ENCODE measurements around the gene HEPACAM. TPM values are rescaled to one million over a fixed set of nuclear protein-coding genes. Genes with fewer than 3 reads are reported as not detected.

Gene HEPACAM
- total RNA-seq, 1 donor from 2014 or later: 0.37 TPM

GRCh38 chr11:124899383-124900145, 36.3 kb downstream of the HEPACAM start:
- DNase-seq (ENCODE audit: low spot score): peak; percentile 6

- peak; percentile 10 for DNase-seq (ENCODE audit: low spot score)
These were observed 37.1 kb downstream of the HEPACAM start for GRCh38 chr11:124898711-124899110.

GRCh38 chr11:124898263-124898680, 37.6 kb downstream of the HEPACAM start:
- peak; percentile 9 for DNase-seq (ENCODE audit: low spot score)

GRCh38 chr11:124897674-124898262, 38.1 kb downstream of the HEPACAM start, which contains the start of gene ROBO4:
ROBO4 (minus strand) TSS chr11:124897865; CDS start chr11:124897795, 70 bp downstream.
- DNase-seq (ENCODE audit: low spot score): peak; percentile 12

GRCh38 chr11:124896821-124897391, 38.9 kb downstream of the HEPACAM start:
- peak; percentile 9 for DNase-seq (ENCODE audit: low spot score)

GRCh38 chr11:124896071-124896750, 39.6 kb downstream of the HEPACAM start:
- DNase-seq (ENCODE audit: low spot score): peak; percentile 9

- no peak for DNase-seq (ENCODE audit: low spot score)
These were observed 40.3 kb downstream of the HEPACAM start for GRCh38 chr11:124895471-124895971.

GRCh38 chr11:124894606-124895430, 41.0 kb downstream of the HEPACAM start:
- no peak for DNase-seq (ENCODE audit: low spot score)

- DNase-seq (ENCODE audit: low spot score): no peak
These were observed 42.0 kb downstream of the HEPACAM start for GRCh38 chr11:124893781-124894401.

- no peak for DNase-seq (ENCODE audit: low spot score)
These were observed 42.9 kb downstream of the HEPACAM start for GRCh38 chr11:124892750-124893454.

GRCh38 chr11:124892146-124892545, 43.7 kb downstream of the HEPACAM start:
- DNase-seq (ENCODE audit: low spot score): peak; percentile 5

- peak; percentile 9 for DNase-seq (ENCODE audit: low spot score)
These were observed 44.4 kb downstream of the HEPACAM start for GRCh38 chr11:124891373-124891861.

- peak; percentile 8 for DNase-seq (ENCODE audit: low spot score)
These were observed 45.0 kb downstream of the HEPACAM start for GRCh38 chr11:124890683-124891372.

GRCh38 chr11:124890151-124890550, 45.7 kb downstream of the HEPACAM start:
- DNase-seq (ENCODE audit: low spot score): no peak

- no peak for DNase-seq (ENCODE audit: low spot score)
These were observed 46.4 kb downstream of the HEPACAM start for GRCh38 chr11:124889191-124890091.

GRCh38 chr11:124887667-124888013, 48.2 kb downstream of the HEPACAM start:
- no peak for DNase-seq (ENCODE audit: low spot score)

- no peak for DNase-seq (ENCODE audit: low spot score)
These were observed 48.7 kb downstream of the HEPACAM start for GRCh38 chr11:124886978-124887666.

GRCh38 chr11:124886476-124886875, 49.4 kb downstream of the HEPACAM start:
- no peak for DNase-seq (ENCODE audit: low spot score)
